ENCODE results near the gene TMTC2. TPM values are rescaled to one million over a fixed set of nuclear protein-coding genes. Genes with fewer than 3 reads are reported as not detected.
"Not testable (repeated sequence)": the region's sequence is repeated elsewhere in the genome, so short reads cannot be mapped to it uniquely, and the experiment has no call there.

TMTC2 gene
- polyA plus RNA-seq, 1 donor = 12.1 TPM

- no peak for DNase-seq
- Histone ChIP-seq H3K27me3 (ENCODE audit: control insufficient read depth, insufficient read depth, low read length) (no peaks in the 10 kb centered on the region), H3K4me1 (ENCODE audit: control insufficient read depth, insufficient read depth, low read length) (no peaks in the 10 kb centered on the region), H3K27ac (ENCODE audit: low read length) (no peak overlapping the region), H3K4me3 (ENCODE audit: low read length) (no peak overlapping the region), H3K9me3 (ENCODE audit: control insufficient read depth, low read depth, low read length) (no peaks in the 10 kb centered on the region), H3K36me3 (ENCODE audit: control insufficient read depth, insufficient read depth, low read length) (no peaks in the 10 kb centered on the region)
- no CpG with 5 or more reads among the region's 2 CpGs for WGBS (ENCODE audit: insufficient coverage, low lambda C conversion rate)
These were observed 96.7 kb downstream of the TMTC2 start for GRCh38 chr12:82783435-82783834.

- Histone ChIP-seq H3K27me3 (ENCODE audit: control insufficient read depth, insufficient read depth, low read length) (no peaks in the 10 kb centered on the region), H3K4me3 (ENCODE audit: low read length) (no peak overlapping the region), H3K27ac (ENCODE audit: low read length) (no peak overlapping the region), H3K9me3 (ENCODE audit: control insufficient read depth, low read depth, low read length) (no peaks in the 10 kb centered on the region), H3K36me3 (ENCODE audit: control insufficient read depth, insufficient read depth, low read length) (no peaks in the 10 kb centered on the region), H3K4me1 (ENCODE audit: control insufficient read depth, insufficient read depth, low read length) (no peaks in the 10 kb centered on the region)
- no peak for DNase-seq
- 100% methylated on average over 1 of the region's 1 CpG for WGBS (ENCODE audit: insufficient coverage, low lambda C conversion rate)
These were observed 100.3 kb downstream of the TMTC2 start for GRCh38 chr12:82787016-82787415.

GRCh38 chr12:82788594-82788993 lies 101.9 kb downstream of the TMTC2 start:
- Histone ChIP-seq H3K27me3 (ENCODE audit: control insufficient read depth, insufficient read depth, low read length) (no peaks in the 10 kb centered on the region), H3K27ac (ENCODE audit: low read length) (no peak overlapping the region), H3K4me3 (ENCODE audit: low read length) (no peak overlapping the region), H3K9me3 (ENCODE audit: control insufficient read depth, low read depth, low read length) (no peaks in the 10 kb centered on the region), H3K36me3 (ENCODE audit: control insufficient read depth, insufficient read depth, low read length) (no peaks in the 10 kb centered on the region), H3K4me1 (ENCODE audit: control insufficient read depth, insufficient read depth, low read length) (no peaks in the 10 kb centered on the region)
- DNase-seq = no peak

- Histone ChIP-seq H3K36me3 (ENCODE audit: control insufficient read depth, insufficient read depth, low read length) (no peaks in the 10 kb centered on the region), H3K9me3 (ENCODE audit: control insufficient read depth, low read depth, low read length) (no peaks in the 10 kb centered on the region), H3K27ac (ENCODE audit: low read length) (no peak overlapping the region), H3K4me1 (ENCODE audit: control insufficient read depth, insufficient read depth, low read length) (no peaks in the 10 kb centered on the region), H3K4me3 (ENCODE audit: low read length) (no peak overlapping the region), H3K27me3 (ENCODE audit: control insufficient read depth, insufficient read depth, low read length) (no peaks in the 10 kb centered on the region)
- no peak for DNase-seq
These were observed 103.0 kb downstream of the TMTC2 start for GRCh38 chr12:82789674-82790073.

GRCh38 chr12:82793751-82794281 lies 107.1 kb downstream of the TMTC2 start:
- no peak for DNase-seq
- Histone ChIP-seq H3K4me1 (ENCODE audit: control insufficient read depth, insufficient read depth, low read length) (no peaks in the 10 kb centered on the region), H3K36me3 (ENCODE audit: control insufficient read depth, insufficient read depth, low read length) (no peaks in the 10 kb centered on the region), H3K27me3 (ENCODE audit: control insufficient read depth, insufficient read depth, low read length) (no peaks in the 10 kb centered on the region), H3K9me3 (ENCODE audit: control insufficient read depth, low read depth, low read length) (no peaks in the 10 kb centered on the region), H3K27ac (ENCODE audit: low read length) (no peak overlapping the region), H3K4me3 (ENCODE audit: low read length) (no peak overlapping the region)
- WGBS (ENCODE audit: insufficient coverage, low lambda C conversion rate) = 54% methylated on average over 3 of the region's 8 CpGs

- Histone ChIP-seq H3K27ac (ENCODE audit: low read length) (no peak overlapping the region), H3K36me3 (ENCODE audit: control insufficient read depth, insufficient read depth, low read length) (no peaks in the 10 kb centered on the region), H3K27me3 (ENCODE audit: control insufficient read depth, insufficient read depth, low read length) (no peaks in the 10 kb centered on the region), H3K4me1 (ENCODE audit: control insufficient read depth, insufficient read depth, low read length) (no peaks in the 10 kb centered on the region), H3K4me3 (ENCODE audit: low read length) (no peak overlapping the region), H3K9me3 (ENCODE audit: control insufficient read depth, low read depth, low read length) (peaks cover 6% of the 10 kb centered on the region)
- DNase-seq = no peak
- 100% methylated on average over 1 of the region's 4 CpGs for WGBS (ENCODE audit: insufficient coverage, low lambda C conversion rate)
These were observed 110.8 kb downstream of the TMTC2 start for GRCh38 chr12:82797480-82797879.

GRCh38 chr12:82800185-82800584 lies 113.5 kb downstream of the TMTC2 start:
- DNase-seq = no peak
- Histone ChIP-seq H3K27me3 (ENCODE audit: control insufficient read depth, insufficient read depth, low read length) (no peaks in the 10 kb centered on the region), H3K4me3 (ENCODE audit: low read length) (no peak overlapping the region), H3K4me1 (ENCODE audit: control insufficient read depth, insufficient read depth, low read length) (no peaks in the 10 kb centered on the region), H3K9me3 (ENCODE audit: control insufficient read depth, low read depth, low read length) (peaks cover 6% of the 10 kb centered on the region), H3K36me3 (ENCODE audit: control insufficient read depth, insufficient read depth, low read length) (no peaks in the 10 kb centered on the region), H3K27ac (ENCODE audit: low read length) (no peak overlapping the region)
- no CpG with 5 or more reads among the region's 2 CpGs for WGBS (ENCODE audit: insufficient coverage, low lambda C conversion rate)

- DNase-seq = no peak
- H3K27ac ChIP-seq (ENCODE audit: low read length) = no peak overlapping the region
- H3K36me3 ChIP-seq (ENCODE audit: control insufficient read depth, insufficient read depth, low read length) = no peaks in the 10 kb centered on the region
- H3K27me3 ChIP-seq (ENCODE audit: control insufficient read depth, insufficient read depth, low read length) = no peaks in the 10 kb centered on the region
- no peaks in the 10 kb centered on the region for H3K4me1 ChIP-seq (ENCODE audit: control insufficient read depth, insufficient read depth, low read length)
- 100% methylated on average over 1 of the region's 27 CpGs for WGBS (ENCODE audit: insufficient coverage, low lambda C conversion rate)
- no peak overlapping the region for H3K4me3 ChIP-seq (ENCODE audit: low read length)
- peaks cover 6% of the 10 kb centered on the region for H3K9me3 ChIP-seq (ENCODE audit: control insufficient read depth, low read depth, low read length)
These were observed 115.4 kb downstream of the TMTC2 start for GRCh38 chr12:82801951-82802610.

- Histone ChIP-seq H3K36me3 (ENCODE audit: control insufficient read depth, insufficient read depth, low read length) (no peaks in the 10 kb centered on the region), H3K4me1 (ENCODE audit: control insufficient read depth, insufficient read depth, low read length) (no peaks in the 10 kb centered on the region), H3K27ac (ENCODE audit: low read length) (no peak overlapping the region), H3K4me3 (ENCODE audit: low read length) (no peak overlapping the region), H3K9me3 (ENCODE audit: control insufficient read depth, low read depth, low read length) (peaks cover 6% of the 10 kb centered on the region), H3K27me3 (ENCODE audit: control insufficient read depth, insufficient read depth, low read length) (no peaks in the 10 kb centered on the region)
- no peak for DNase-seq
- no CpG with 5 or more reads among the region's 3 CpGs for WGBS (ENCODE audit: insufficient coverage, low lambda C conversion rate)
These were observed 116.5 kb downstream of the TMTC2 start for GRCh38 chr12:82803201-82803600.

- Histone ChIP-seq H3K27ac (ENCODE audit: low read length) (no peak overlapping the region), H3K27me3 (ENCODE audit: control insufficient read depth, insufficient read depth, low read length) (no peaks in the 10 kb centered on the region)
- 100% methylated on average over 1 of the region's 2 CpGs for WGBS (ENCODE audit: insufficient coverage, low lambda C conversion rate)
These were observed 117.9 kb downstream of the TMTC2 start for GRCh38 chr12:82804601-82805000.

GRCh38 chr12:82805004-82805403 lies 118.3 kb downstream of the TMTC2 start:
- not testable (repeated sequence) for H3K4me3 ChIP-seq (ENCODE audit: low read length); DNase-seq; H3K4me1 ChIP-seq (ENCODE audit: control insufficient read depth, insufficient read depth, low read length); H3K9me3 ChIP-seq (ENCODE audit: control insufficient read depth, low read depth, low read length); H3K27ac ChIP-seq (ENCODE audit: low read length); H3K27me3 ChIP-seq (ENCODE audit: control insufficient read depth, insufficient read depth, low read length); H3K36me3 ChIP-seq (ENCODE audit: control insufficient read depth, insufficient read depth, low read length)
- WGBS (ENCODE audit: insufficient coverage, low lambda C conversion rate) = no CpG with 5 or more reads among the region's 2 CpGs

More at GRCh38 chr12:82804601-82805000, 117.9 kb downstream of the TMTC2 start:
- no peak for DNase-seq
- Histone ChIP-seq H3K4me1 (ENCODE audit: control insufficient read depth, insufficient read depth, low read length) (no peaks in the 10 kb centered on the region), H3K36me3 (ENCODE audit: control insufficient read depth, insufficient read depth, low read length) (no peaks in the 10 kb centered on the region), H3K4me3 (ENCODE audit: low read length) (no peak overlapping the region), H3K9me3 (ENCODE audit: control insufficient read depth, low read depth, low read length) (peaks cover 6% of the 10 kb centered on the region)

All from large intestine (tissue), 3 donors.